Loucy (cell line): ENCODE data around the gene FAM24A.

ENCODE experiments used
- CTCF ChIP-seq: fragments of 200-600 bp; sonication (generic); conservative IDR thresholded peaks from 2 replicates; pipeline ENCODE4 v1.5.1; 2014; ENCODE audit warnings: mild to moderate bottlenecking, antibody characterized with exemption, low read length
- EZH2phosphoT487 ChIP-seq: fragments of 200-600 bp; IDR thresholded peaks from 2 replicates; pipeline ENCODE4 v1.6.1; 2018; ENCODE audit warnings: antibody characterized with exemption, mild to moderate bottlenecking, moderate library complexity, borderline replicate concordance

GRCh38 chr10:122863216-122864193 lies 46.9 kb upstream of the FAM24A start:
- TF ChIP-seq CTCF (no peak), EZH2phosphoT487 (no peak)
